DND-41 (cell line): Measurements from ENCODE around the gene USP54.

Experiments used
- ATAC-seq: fragments of 200-7000 bp; cut with Tn5 transposase; 3 replicates; pipeline ENCODE4 v1.9.1; 2021; ENCODE audit warnings: low read depth; ENCODE audit not compliant: insufficient read depth
- DNase-seq: peaks from one replicate; pipeline ENCODE4 v3.0.0-alpha.2; 2020
- H2AFZ ChIP-seq: 2 replicates; pipeline ENCODE4 v1.6.0; 2012; ENCODE audit warnings: low read depth, low read length
- H3K27ac ChIP-seq: 2 replicates; pipeline ENCODE4 v1.5.1; 2012; ENCODE audit warnings: low read length, inconsistent platforms
- H3K27me3 ChIP-seq: fragments of 200-600 bp; sonication (generic); 2 replicates; pipeline ENCODE4 v1.6.0; 2012; ENCODE audit warnings: low read length, mild to moderate bottlenecking, inconsistent platforms; ENCODE audit not compliant: insufficient read depth, poor library complexity
- H3K36me3 ChIP-seq: 2 replicates; pipeline ENCODE4 v1.5.1; 2012; ENCODE audit warnings: low read length, inconsistent platforms; ENCODE audit not compliant: insufficient read depth
- H3K4me1 ChIP-seq: 2 replicates; pipeline ENCODE4 v1.5.1; 2012; ENCODE audit warnings: mild to moderate bottlenecking, low read length; ENCODE audit not compliant: insufficient read depth
- H3K4me2 ChIP-seq: 2 replicates; pipeline ENCODE4 v1.6.0; 2012; ENCODE audit warnings: mild to moderate bottlenecking, moderate library complexity, low read length, inconsistent platforms; ENCODE audit not compliant: insufficient read depth
- H3K4me3 ChIP-seq, 2 experiments: fragments of 200-600 bp in 1 of 2; shearing (Covaris generic) in 1 of 2; 2 replicates each; pipeline ENCODE4 v1.5.1; 2012 to 2016; ENCODE audit warnings: inconsistent platforms in 2 of 2, low read length in 2 of 2, mild to moderate bottlenecking in 2 of 2, low read depth in 1 of 2, moderate library complexity in 1 of 2
- H3K79me2 ChIP-seq: 2 replicates; pipeline ENCODE4 v1.6.0; 2012; ENCODE audit warnings: low read length, inconsistent platforms; ENCODE audit not compliant: insufficient read depth
- H3K9ac ChIP-seq: 2 replicates; pipeline ENCODE4 v1.6.0; 2012; ENCODE audit warnings: low read depth, mild to moderate bottlenecking, inconsistent platforms, low read length, moderate library complexity
- H3K9me3 ChIP-seq: 2 replicates; pipeline ENCODE4 v1.5.1; 2012; ENCODE audit warnings: low read length, moderate library complexity, mild to moderate bottlenecking, inconsistent platforms; ENCODE audit not compliant: insufficient read depth, severe bottlenecking
- H4K20me1 ChIP-seq: 2 replicates; pipeline ENCODE4 v1.6.0; 2012; ENCODE audit warnings: low read length; ENCODE audit not compliant: insufficient read depth
- CTCF ChIP-seq: IDR thresholded peaks from 2 replicates; pipeline ENCODE4 v1.5.1; 2012; ENCODE audit warnings: borderline replicate concordance, low read length, moderate library complexity, mild to moderate bottlenecking; ENCODE audit not compliant: poor library complexity, severe bottlenecking; ENCODE audit errors: extremely low read depth
- EZH2 ChIP-seq: IDR thresholded peaks from 3 replicates; pipeline ENCODE4 v1.6.1; 2012; ENCODE audit warnings: borderline replicate concordance, low read depth, mild to moderate bottlenecking, moderate library complexity, low read length, inconsistent platforms; ENCODE audit not compliant: severe bottlenecking

The USP54 gene

GRCh38 chr10:73506491-73506890, 84.7 kb downstream of the USP54 start:
- H3K4me2 ChIP-seq = no peak overlapping the region
- H3K27me3 ChIP-seq = no peaks in the 10 kb centered on the region
- no peak for ATAC-seq
- H3K36me3 ChIP-seq = peaks cover 13% of the 10 kb centered on the region; the same call in 1 of the 2 replicates
- no peaks in the 10 kb centered on the region for H3K79me2 ChIP-seq
- no peak overlapping the region for H3K27ac ChIP-seq
- TF ChIP-seq CTCF = no peak
- no peak for TF ChIP-seq EZH2
- H3K4me3 ChIP-seq = no peak overlapping the region
- H4K20me1 ChIP-seq = no peaks in the 10 kb centered on the region
- H3K9me3 ChIP-seq = no peaks in the 10 kb centered on the region
- no peak for DNase-seq
- no peak overlapping the region for H2AFZ ChIP-seq
- H3K9ac ChIP-seq = no peak overlapping the region
- 0 out of 2 replicates have a peak, but pooled peaks cover 3% of the 10 kb centered on the region for H3K4me1 ChIP-seq

DNA sequence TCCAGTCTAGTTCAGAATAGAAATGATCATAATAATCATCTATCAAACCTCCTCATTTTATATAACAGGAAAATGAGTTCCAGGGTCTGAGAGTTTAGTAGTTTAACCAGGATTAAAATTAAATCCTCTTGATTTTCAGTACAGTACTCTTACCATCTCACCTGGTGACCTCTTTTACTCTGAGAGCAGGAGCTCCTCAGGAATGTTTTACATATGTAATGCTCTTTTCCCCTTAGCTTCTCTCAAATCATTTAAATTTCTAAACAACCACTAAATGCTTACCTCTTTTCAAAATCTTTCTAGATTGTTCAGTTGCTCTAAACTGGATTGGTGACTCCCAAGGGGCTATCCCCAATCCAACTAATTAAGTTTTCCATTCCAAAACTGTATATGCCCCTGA, 85.1 kb downstream of the USP54 start:
- Histone ChIP-seq H3K9me3 (no peaks in the 10 kb centered on the region), H3K36me3 (peaks cover 13% of the 10 kb centered on the region; the same call in 1 of the 2 replicates), H3K79me2 (no peaks in the 10 kb centered on the region), H3K27ac (no peak overlapping the region), H3K4me3 (no peak overlapping the region), H3K4me2 (no peak overlapping the region), H3K4me1 (0 out of 2 replicates have a peak, but pooled peaks cover 6% of the 10 kb centered on the region), H2AFZ (no peak overlapping the region), H4K20me1 (no peaks in the 10 kb centered on the region), H3K9ac (no peak overlapping the region), H3K27me3 (no peaks in the 10 kb centered on the region)
- no peak for DNase-seq
- TF ChIP-seq CTCF (no peak), EZH2 (no peak)
- no peak for ATAC-seq

- Histone ChIP-seq H3K79me2 (no peaks in the 10 kb centered on the region), H3K27ac (no peak overlapping the region), H4K20me1 (no peaks in the 10 kb centered on the region), H3K4me1 (0 out of 2 replicates have a peak, but pooled peaks cover 6% of the 10 kb centered on the region), H3K4me2 (no peak overlapping the region), H3K9me3 (no peaks in the 10 kb centered on the region), H2AFZ (no peak overlapping the region), H3K36me3 (peaks cover 17% of the 10 kb centered on the region; the same call in 1 of the 2 replicates), H3K4me3 (no peak overlapping the region), H3K27me3 (no peaks in the 10 kb centered on the region), H3K9ac (no peak overlapping the region)
- TF ChIP-seq EZH2 (no peak), CTCF (no peak)
- ATAC-seq (no peak), DNase-seq (no peak)
Observed at GRCh38 chr10:73503037-73503436, 88.1 kb downstream of the USP54 start.
